Kidney epithelial cell (primary cell): ENCODE data around the gene BARD1. TPM values are rescaled to one million over a fixed set of nuclear protein-coding genes. Genes with fewer than 3 reads are reported as not detected.

Source experiments
- DNase-seq: peaks from one replicate; pipeline ENCODE4 v3.0.0-alpha.2; 2010; ENCODE audit warnings: low read depth
- H3K27me3 ChIP-seq: 2 replicates; pipeline ENCODE4 v1.6.0; 2011; ENCODE audit warnings: low read length; ENCODE audit not compliant: control insufficient read depth, insufficient read depth
- H3K36me3 ChIP-seq: 2 replicates; pipeline ENCODE4 v1.5.1; 2011; ENCODE audit warnings: low read length; ENCODE audit not compliant: control insufficient read depth, insufficient read depth
- H3K4me3 ChIP-seq: 2 replicates; pipeline ENCODE4 v1.5.1; 2011; ENCODE audit warnings: low read depth, mild to moderate bottlenecking, control low read depth, low read length
- CTCF ChIP-seq: IDR thresholded peaks from 2 replicates; pipeline ENCODE4 v1.5.1; 2011; ENCODE audit warnings: mild to moderate bottlenecking, moderate library complexity, low read length, control low read depth, inconsistent platforms; ENCODE audit not compliant: insufficient read depth, poor library complexity, severe bottlenecking
- total RNA-seq: library from RNA; depleted of rRNA; stranded (reverse); fragments of >200 nt; gene quantifications from 2 replicates; pipeline ENCODE4 v1.2.3, GENCODE V29; 2015

The BARD1 gene
- total RNA-seq, 1 donor from 2014 or later = 7.7 TPM

GRCh38 chr2:214753455-214753854 lies 56.0 kb downstream of the BARD1 start:
- no peak for TF ChIP-seq CTCF
- no peaks in the 10 kb centered on the region for H3K27me3 ChIP-seq
- no peak overlapping the region for H3K4me3 ChIP-seq
- no peaks in the 10 kb centered on the region for H3K36me3 ChIP-seq
- no peak for DNase-seq

DNA sequence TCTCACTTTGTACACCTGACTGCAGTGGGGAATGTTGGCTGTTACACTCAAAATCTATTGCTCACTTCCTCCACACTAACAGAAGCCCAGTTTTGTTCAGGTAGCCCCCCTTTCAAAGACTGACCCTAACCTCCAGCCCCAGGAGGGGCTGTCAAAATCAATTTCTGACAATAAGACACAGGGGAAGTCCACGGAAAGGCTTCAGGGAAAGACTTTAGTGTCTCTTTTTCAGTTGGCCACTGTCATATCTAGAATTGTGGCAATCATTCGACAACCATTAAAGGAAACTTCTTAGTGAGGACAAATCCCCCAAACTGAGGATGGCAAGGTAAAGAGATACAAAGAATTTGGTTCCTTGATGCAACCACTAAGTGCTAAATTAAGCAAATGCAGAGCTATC lies 59.0 kb downstream of the BARD1 start:
- Histone ChIP-seq H3K27me3 (no peaks in the 10 kb centered on the region), H3K36me3 (no peaks in the 10 kb centered on the region), H3K4me3 (no peak overlapping the region)
- DNase-seq = no peak
- TF ChIP-seq CTCF = no peak

GRCh38 chr2:214747992-214748391 lies 61.5 kb downstream of the BARD1 start:
- DNase-seq = no peak
- H3K36me3 ChIP-seq = no peaks in the 10 kb centered on the region
- H3K4me3 ChIP-seq = no peak overlapping the region
- no peak for TF ChIP-seq CTCF
- H3K27me3 ChIP-seq = no peaks in the 10 kb centered on the region

GRCh38 chr2:214742119-214742518 lies 67.4 kb downstream of the BARD1 start:
- TF ChIP-seq CTCF = no peak
- Histone ChIP-seq H3K27me3 (no peaks in the 10 kb centered on the region), H3K36me3 (no peaks in the 10 kb centered on the region), H3K4me3 (no peak overlapping the region)
- no peak for DNase-seq

DNA sequence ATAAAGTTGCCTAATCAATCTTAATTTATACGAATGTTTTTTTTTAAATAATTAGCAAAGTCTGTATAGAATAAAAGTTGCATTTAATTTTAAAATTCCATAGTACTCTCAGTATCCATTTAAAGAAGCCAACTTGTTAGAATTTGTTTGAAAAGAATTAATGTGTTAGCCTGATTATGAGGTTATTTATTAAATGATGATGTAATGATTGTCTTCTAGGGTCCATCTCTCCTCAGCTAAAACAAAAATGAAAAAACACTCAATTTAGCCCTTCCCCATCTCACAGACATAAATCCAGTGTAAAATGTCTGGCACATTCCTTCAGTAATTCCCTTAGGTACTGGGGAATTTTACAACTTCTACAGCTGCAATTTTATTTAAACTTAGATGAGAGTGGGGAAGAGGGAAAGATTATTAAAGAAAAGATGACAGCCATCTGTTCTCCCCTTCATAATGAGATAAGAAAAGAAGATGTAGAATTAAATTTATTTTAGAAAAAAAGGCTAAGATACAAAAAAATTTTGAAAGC lies 68.6 kb downstream of the BARD1 start:
- Histone ChIP-seq H3K36me3 (no peaks in the 10 kb centered on the region), H3K4me3 (no peak overlapping the region), H3K27me3 (no peaks in the 10 kb centered on the region)
- no peak for DNase-seq
- TF ChIP-seq CTCF = no peak

DNA sequence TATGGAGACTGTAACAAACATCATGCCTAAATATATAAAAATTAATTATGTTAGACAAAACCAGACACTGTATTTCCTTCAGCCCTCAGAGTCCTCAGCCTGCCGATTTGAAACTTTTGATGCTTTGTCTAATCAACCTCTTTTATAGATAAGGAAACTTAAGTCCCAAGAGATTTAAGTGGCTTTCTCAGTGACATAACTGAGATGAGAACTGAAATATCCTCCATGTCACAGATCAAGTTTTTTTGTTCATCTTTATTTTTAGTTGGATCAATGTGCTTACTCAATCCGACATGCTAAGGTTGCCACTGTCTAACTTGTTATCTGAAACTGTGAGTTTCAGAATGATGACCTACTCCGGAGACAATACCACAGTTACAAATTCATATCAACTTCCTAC lies 72.3 kb downstream of the BARD1 start:
- Histone ChIP-seq H3K27me3 (no peaks in the 10 kb centered on the region), H3K36me3 (no peaks in the 10 kb centered on the region), H3K4me3 (no peak overlapping the region)
- no peak for DNase-seq
- no peak for TF ChIP-seq CTCF
